K562 (cell line): ENCODE results near the gene HOXC4.

Experiments
- CREB1 ChIP-seq, 2 experiments: sonication (generic) in 1 of 2; formaldehyde crosslinking in 1 of 2; IDR thresholded peaks; 2 replicates each; pipeline versions ENCODE4 v1.6.1 to v1.8.0; 2012 to 2022; ENCODE audit warnings: inconsistent platforms in 1 of 2, mild to moderate bottlenecking in 1 of 2, missing genetic modification reagents in 1 of 2, moderate library complexity in 1 of 2
- DPF2 ChIP-seq: fragments of 450-650 bp; IDR thresholded peaks from 2 replicates; pipeline ENCODE4 v1.6.1; 2016
- HDAC2 ChIP-seq: fragments of 450-650 bp; IDR thresholded peaks from 2 replicates; pipeline ENCODE4 v1.6.1; 2016; ENCODE audit warnings: mild to moderate bottlenecking
- PHF20 ChIP-seq: fragments of 450-650 bp; IDR thresholded peaks from 2 replicates; pipeline ENCODE4 v1.6.1; 2018; ENCODE audit not compliant: partially characterized antibody
- POLR2A ChIP-seq: fragments of 450-650 bp; conservative IDR thresholded peaks from 2 replicates; pipeline ENCODE4 v1.6.1; 2016
- TF ChIP-seq, protein P1 (sequence below): fragments of 250-450 bp; sonication (Bioruptor Pico); IDR thresholded peaks from 2 replicates; pipeline ENCODE4 v1.4.0; 2020; ENCODE audit warnings: mild to moderate bottlenecking
- TF ChIP-seq, protein P2 (sequence below): sonication (generic); formaldehyde crosslinking; IDR thresholded peaks from 2 replicates; pipeline ENCODE4 v1.8.1; 2022; ENCODE audit warnings: missing genetic modification reagents

DNA sequence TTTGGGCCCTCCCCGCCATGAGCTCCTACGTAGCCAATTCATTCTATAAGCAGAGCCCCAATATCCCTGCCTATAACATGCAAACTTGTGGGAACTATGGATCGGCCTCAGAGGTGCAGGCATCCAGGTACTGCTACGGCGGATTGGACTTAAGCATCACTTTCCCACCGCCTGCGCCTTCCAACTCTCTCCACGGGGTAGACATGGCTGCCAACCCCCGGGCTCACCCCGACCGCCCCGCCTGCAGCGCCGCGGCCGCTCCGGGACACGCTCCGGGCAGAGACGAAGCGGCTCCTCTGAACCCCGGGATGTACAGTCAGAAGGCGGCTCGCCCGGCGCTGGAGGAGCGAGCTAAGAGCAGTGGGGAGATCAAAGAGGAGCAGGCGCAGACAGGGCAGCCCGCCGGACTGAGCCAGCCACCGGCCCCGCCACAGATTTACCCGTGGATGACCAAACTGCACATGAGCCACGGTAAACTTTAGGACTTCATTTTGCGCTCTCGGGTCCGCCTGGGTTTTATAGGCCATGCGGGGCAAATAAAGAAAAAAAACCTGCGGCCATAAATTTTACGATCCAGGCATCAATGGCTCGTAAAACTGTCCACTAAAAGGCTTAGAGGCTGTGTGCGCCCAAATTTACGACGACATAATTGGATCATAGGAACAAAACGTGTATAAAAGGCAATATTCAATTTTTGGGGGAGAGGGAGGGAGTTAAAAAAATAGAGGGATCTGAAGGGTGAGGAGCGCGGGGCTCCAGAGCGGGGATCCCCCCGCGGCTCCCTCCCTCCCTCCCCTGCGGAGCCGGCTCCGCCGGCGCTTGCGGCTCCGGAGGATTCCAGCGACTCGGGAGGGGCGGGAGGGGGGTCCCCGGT, 20.3 kb upstream of the HOXC4 start:
- TF ChIP-seq HDAC2 (no peak), DPF2 (no peak), PHF20 (no peak), CREB1 (IDR thresholded peaks at IDR 0.05) (no peak), CREB1 (CRISPR knock-in tag; IDR thresholded peaks at IDR 0.05) (no peak), POLR2A (no peak)
- TF ChIP-seq, protein P1, sequence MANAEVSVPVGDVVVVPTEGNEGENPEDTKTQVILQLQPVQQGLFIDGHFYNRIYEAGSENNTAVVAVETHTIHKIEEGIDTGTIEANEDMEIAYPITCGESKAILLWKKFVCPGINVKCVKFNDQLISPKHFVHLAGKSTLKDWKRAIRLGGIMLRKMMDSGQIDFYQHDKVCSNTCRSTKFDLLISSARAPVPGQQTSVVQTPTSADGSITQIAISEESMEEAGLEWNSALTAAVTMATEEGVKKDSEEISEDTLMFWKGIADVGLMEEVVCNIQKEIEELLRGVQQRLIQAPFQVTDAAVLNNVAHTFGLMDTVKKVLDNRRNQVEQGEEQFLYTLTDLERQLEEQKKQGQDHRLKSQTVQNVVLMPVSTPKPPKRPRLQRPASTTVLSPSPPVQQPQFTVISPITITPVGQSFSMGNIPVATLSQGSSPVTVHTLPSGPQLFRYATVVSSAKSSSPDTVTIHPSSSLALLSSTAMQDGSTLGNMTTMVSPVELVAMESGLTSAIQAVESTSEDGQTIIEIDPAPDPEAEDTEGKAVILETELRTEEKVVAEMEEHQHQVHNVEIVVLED (CRISPR knock-in tag): no peak
- TF ChIP-seq, protein P2, sequence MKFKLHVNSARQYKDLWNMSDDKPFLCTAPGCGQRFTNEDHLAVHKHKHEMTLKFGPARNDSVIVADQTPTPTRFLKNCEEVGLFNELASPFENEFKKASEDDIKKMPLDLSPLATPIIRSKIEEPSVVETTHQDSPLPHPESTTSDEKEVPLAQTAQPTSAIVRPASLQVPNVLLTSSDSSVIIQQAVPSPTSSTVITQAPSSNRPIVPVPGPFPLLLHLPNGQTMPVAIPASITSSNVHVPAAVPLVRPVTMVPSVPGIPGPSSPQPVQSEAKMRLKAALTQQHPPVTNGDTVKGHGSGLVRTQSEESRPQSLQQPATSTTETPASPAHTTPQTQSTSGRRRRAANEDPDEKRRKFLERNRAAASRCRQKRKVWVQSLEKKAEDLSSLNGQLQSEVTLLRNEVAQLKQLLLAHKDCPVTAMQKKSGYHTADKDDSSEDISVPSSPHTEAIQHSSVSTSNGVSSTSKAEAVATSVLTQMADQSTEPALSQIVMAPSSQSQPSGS (CRISPR knock-in tag): no peak
